ENCODE measurements around the gene LMF1. TPM values are rescaled to one million over a fixed set of nuclear protein-coding genes. Genes with fewer than 3 reads are reported as not detected.

Gene LMF1
- total and polyA plus RNA-seq, 2 of the 8 experiments (the other 6 are each of a cell fraction or from before 2014, with no cell fraction given) = 3.5 to 9.1 TPM

- Histone ChIP-seq H2BK5ac (ENCODE audit: low read depth, low read length) (no peak overlapping the region), H3K23me2 (ENCODE audit: low read depth, low read length) (no peaks in the 10 kb centered on the region), H2BK120ac (replicated peaks; ENCODE audit: low read depth, low read length) (no peak overlapping the region), H3K9ac (replicated peaks in 1 of 4; ENCODE audit: extremely low read depth in 1 of 4, low read depth in 3 of 4, low read length in 3 of 4) (no peak overlapping the region), H2BK15ac (ENCODE audit: low read length) (no peak overlapping the region), H3K4me3 (ENCODE audit: extremely low read depth in 1 of 4, insufficient read depth in 2 of 4, low read depth in 3 of 4, low read length in 4 of 4) (no peak overlapping the region), H3K4me2 (ENCODE audit: insufficient read depth in 1 of 2, low read depth in 2 of 2, low read length in 2 of 2) (no peak overlapping the region), H4K91ac (replicated peaks; ENCODE audit: insufficient read length, low read length) (no peak overlapping the region), H3K4ac (replicated peaks; ENCODE audit: insufficient read length, low read depth, low read length) (no peak overlapping the region), H3K79me1 (ENCODE audit: low read depth, low read length) (no peaks in the 10 kb centered on the region), H3K27me3 (replicated peaks in 1 of 4; ENCODE audit: control insufficient read depth in 3 of 4, extremely low read depth in 1 of 4, insufficient read depth in 3 of 4, low read length in 3 of 4) (no peaks in the 10 kb centered on the region), H3K9me3 (ENCODE audit: insufficient read depth in 2 of 2, low read depth in 1 of 2, low read length in 1 of 2) (peaks cover 22 to 60% of the 10 kb centered on the region in 2 experiments), H3K4me1 (replicated peaks in 1 of 4; ENCODE audit: control insufficient read depth in 3 of 4, insufficient read depth in 4 of 4, low read length in 3 of 4) (peaks cover 0 to 6% (median 3%) of the 10 kb centered on the region in 4 experiments; a peak in 3 of 7 replicates), H3K18ac (ENCODE audit: extremely low read depth, low read length) (no peak overlapping the region), H2AFZ (ENCODE audit: low read length) (no peak overlapping the region), H2BK12ac (ENCODE audit: low read depth, low read length) (no peak overlapping the region), H3K27ac (ENCODE audit: low read depth, low read length) (no peak overlapping the region), H4K20me1 (replicated peaks in 1 of 2; ENCODE audit: control insufficient read depth in 1 of 2, insufficient read depth in 2 of 2, low read length in 2 of 2) (no peaks in the 10 kb centered on the region), H3K56ac (replicated peaks; ENCODE audit: insufficient read length, low read depth, low read length) (no peak overlapping the region), H3K23ac (ENCODE audit: insufficient read length) (no peak overlapping the region), H4K5ac (ENCODE audit: insufficient read length, low read depth, low read length) (no peak overlapping the region), H3K14ac (ENCODE audit: insufficient read length) (no peak overlapping the region), H3K36me3 (ENCODE audit: control insufficient read depth in 2 of 4, insufficient read depth in 4 of 4, low read length in 3 of 4) (peaks cover 0 to 4% (median 0%) of the 10 kb centered on the region in 4 experiments; a peak in 1 of 8 replicates), H2AK5ac (ENCODE audit: low read depth, low read length) (no peak overlapping the region), H3K79me2 (ENCODE audit: control insufficient read depth in 1 of 2, insufficient read depth in 2 of 2, low read length in 2 of 2) (no peaks in the 10 kb centered on the region), H2BK20ac (ENCODE audit: low read length) (no peak overlapping the region), H4K8ac (ENCODE audit: extremely low read depth, insufficient read depth, low read length) (no peak overlapping the region)
- WGBS, 2 experiments (ENCODE audit: extremely low coverage in 1 of 2, insufficient coverage in 1 of 2, insufficient read length in 1 of 2, insufficient replicate concordance in 2 of 2, low coverage in 1 of 2, low lambda C conversion rate in 2 of 2, missing lambda C conversion rate in 1 of 2) = 93% methylated on average over 17 of the region's 17 CpGs; no CpG with 5 or more reads in 1 of the 2 experiments
- FAIRE-seq = no peak
- no peak for DNase-seq (ENCODE audit: low read depth in 1 of 2, low spot score in 2 of 2)
- ChIA-PET POLR2A (ENCODE audit: partially characterized antibody) (no interaction called here), CTCF (ENCODE audit: partially characterized antibody) (no interaction called here)
- TF ChIP-seq SP4 (IDR thresholded peaks at IDR 0.05; ENCODE audit: low read length) (no peak), RAD21 (IDR thresholded peaks at IDR 0.05 in 1 of 2, conservative IDR thresholded peaks at IDR 0.05 in 1 of 2; ENCODE audit: low read depth in 2 of 2, low read length in 2 of 2) (no peak), ASH2L (IDR thresholded peaks at IDR 0.05; ENCODE audit: low read length) (no peak), CHD2 (IDR thresholded peaks at IDR 0.05; ENCODE audit: low read length) (no peak), FOSL1 (IDR thresholded peaks at IDR 0.05; ENCODE audit: insufficient read depth, low read depth, low read length) (no peak), CBX5 (IDR thresholded peaks at IDR 0.05; ENCODE audit: low read depth, low read length) (no peak), KDM1A (IDR thresholded peaks at IDR 0.05; ENCODE audit: borderline replicate concordance, low read length) (no peak), TEAD4 (IDR thresholded peaks at IDR 0.05; ENCODE audit: low read depth, low read length) (no peak), YY1 (IDR thresholded peaks at IDR 0.05; ENCODE audit: low read depth, low read length) (no peak), SAP30 (IDR thresholded peaks at IDR 0.05; ENCODE audit: insufficient read depth, insufficient replicate concordance, low read length) (no peak), RNF2 (IDR thresholded peaks at IDR 0.05; ENCODE audit: borderline replicate concordance, low read depth, low read length, missing control alignments, poor library complexity, severe bottlenecking) (no peak)
- TF ChIP-seq, protein P1, sequence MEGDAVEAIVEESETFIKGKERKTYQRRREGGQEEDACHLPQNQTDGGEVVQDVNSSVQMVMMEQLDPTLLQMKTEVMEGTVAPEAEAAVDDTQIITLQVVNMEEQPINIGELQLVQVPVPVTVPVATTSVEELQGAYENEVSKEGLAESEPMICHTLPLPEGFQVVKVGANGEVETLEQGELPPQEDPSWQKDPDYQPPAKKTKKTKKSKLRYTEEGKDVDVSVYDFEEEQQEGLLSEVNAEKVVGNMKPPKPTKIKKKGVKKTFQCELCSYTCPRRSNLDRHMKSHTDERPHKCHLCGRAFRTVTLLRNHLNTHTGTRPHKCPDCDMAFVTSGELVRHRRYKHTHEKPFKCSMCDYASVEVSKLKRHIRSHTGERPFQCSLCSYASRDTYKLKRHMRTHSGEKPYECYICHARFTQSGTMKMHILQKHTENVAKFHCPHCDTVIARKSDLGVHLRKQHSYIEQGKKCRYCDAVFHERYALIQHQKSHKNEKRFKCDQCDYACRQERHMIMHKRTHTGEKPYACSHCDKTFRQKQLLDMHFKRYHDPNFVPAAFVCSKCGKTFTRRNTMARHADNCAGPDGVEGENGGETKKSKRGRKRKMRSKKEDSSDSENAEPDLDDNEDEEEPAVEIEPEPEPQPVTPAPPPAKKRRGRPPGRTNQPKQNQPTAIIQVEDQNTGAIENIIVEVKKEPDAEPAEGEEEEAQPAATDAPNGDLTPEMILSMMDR (IDR thresholded peaks at IDR 0.05; ENCODE audit: control extremely low read depth in 1 of 3, insufficient read depth in 1 of 3, low read depth in 1 of 3, low read length in 3 of 3) = no peak
Observed at GRCh38 chr16:930511-930910, 40.3 kb downstream of the LMF1 start.

All from H1 (cell line).